ENCODE data around the gene RNF112.

RNF112 gene

GRCh38 chr17:19369846-19370492 is 41.1 kb upstream of the RNF112 start:
- DNase-seq (ENCODE audit: low read depth), result peak; percentile 61
- no peak for TF ChIP-seq CTCF (IDR thresholded peaks at IDR 0.05; ENCODE audit: insufficient read depth, low read depth, low read length, missing control alignments)

GRCh38 chr17:19370493-19370960 is 40.5 kb upstream of the RNF112 start:
- DNase-seq (ENCODE audit: low read depth), result no peak
- no peak overlapping the region for H3K4me3 ChIP-seq (ENCODE audit: low read length)

More at GRCh38 chr17:19369846-19370492, 41.1 kb upstream of the RNF112 start:
- no peak overlapping the region for H3K4me3 ChIP-seq (ENCODE audit: low read length)

GRCh38 chr17:19371259-19372010 is 39.6 kb upstream of the RNF112 start:
- H3K4me3 ChIP-seq (ENCODE audit: low read length), result no peak overlapping the region
- TF ChIP-seq CTCF (IDR thresholded peaks at IDR 0.05; ENCODE audit: insufficient read depth, low read depth, low read length, missing control alignments), result no peak
- no peak for DNase-seq (ENCODE audit: low read depth)

More at GRCh38 chr17:19370493-19370960, 40.5 kb upstream of the RNF112 start:
- TF ChIP-seq CTCF (IDR thresholded peaks at IDR 0.05; ENCODE audit: insufficient read depth, low read depth, low read length, missing control alignments), result no peak

- no peak overlapping the region for H3K4me3 ChIP-seq (ENCODE audit: low read length)
- no peak for DNase-seq (ENCODE audit: low read depth)
- no peak for TF ChIP-seq CTCF (IDR thresholded peaks at IDR 0.05; ENCODE audit: insufficient read depth, low read depth, low read length, missing control alignments)
Measured at GRCh38 chr17:19372011-19372370, 39.0 kb upstream of the RNF112 start.

- no peak overlapping the region for H3K4me3 ChIP-seq (ENCODE audit: low read length)
- no peak for DNase-seq (ENCODE audit: low read depth)
- no peak for TF ChIP-seq CTCF (IDR thresholded peaks at IDR 0.05; ENCODE audit: insufficient read depth, low read depth, low read length, missing control alignments)
Measured at GRCh38 chr17:19372439-19372838, 38.6 kb upstream of the RNF112 start.

GRCh38 chr17:19372866-19373504 is 38.0 kb upstream of the RNF112 start:
- TF ChIP-seq CTCF (IDR thresholded peaks at IDR 0.05; ENCODE audit: insufficient read depth, low read depth, low read length, missing control alignments), result no peak
- no peak overlapping the region for H3K4me3 ChIP-seq (ENCODE audit: low read length)
- no peak for DNase-seq (ENCODE audit: low read depth)
